NCI-H748 treated with DMSO at 0.1 percent for 48 hours (cell line): Measurements from ENCODE around the gene ZBED1.
"Not testable (repeated sequence)": the region's sequence is repeated elsewhere in the genome, so short reads cannot be mapped to it uniquely, and the experiment has no call there.

ENCODE experiments used
- DNase-seq: peaks from one replicate; lab custom pipeline; 2025; lab: John Stamatoyannopoulos, UW

Gene ZBED1

DNA sequence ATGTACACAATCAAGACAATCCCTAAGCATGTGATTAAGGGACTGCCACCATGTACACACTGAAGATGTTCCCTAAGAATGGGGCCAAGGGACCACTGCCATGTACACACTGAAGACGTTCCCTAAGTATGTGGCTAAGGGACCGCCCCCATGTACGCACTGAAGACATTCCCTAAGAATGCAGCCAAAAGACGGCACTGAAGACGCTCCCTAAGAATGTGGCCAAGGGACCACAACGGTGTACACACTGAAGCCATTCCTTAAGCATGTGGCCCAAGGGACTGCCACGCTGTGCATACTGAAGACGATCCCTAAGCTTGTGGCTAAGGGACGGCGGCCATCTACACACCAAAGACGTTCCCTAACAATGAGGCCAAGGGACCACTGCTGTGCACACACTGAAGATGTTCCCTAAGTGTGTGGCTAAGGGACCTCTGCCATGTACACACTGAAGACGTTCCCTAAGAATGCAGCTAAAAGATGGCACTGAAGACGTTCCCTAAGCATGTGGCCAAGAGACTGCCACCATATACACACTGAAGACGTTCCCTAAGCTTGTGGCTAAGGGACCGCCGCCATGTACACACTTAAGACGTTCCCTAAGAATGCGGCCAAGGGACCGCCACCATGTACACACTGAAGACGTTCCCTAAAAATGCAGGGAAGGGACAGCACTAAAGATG is 26.4 kb downstream of the ZBED1 start:
- DNase-seq = no peak

DNA sequence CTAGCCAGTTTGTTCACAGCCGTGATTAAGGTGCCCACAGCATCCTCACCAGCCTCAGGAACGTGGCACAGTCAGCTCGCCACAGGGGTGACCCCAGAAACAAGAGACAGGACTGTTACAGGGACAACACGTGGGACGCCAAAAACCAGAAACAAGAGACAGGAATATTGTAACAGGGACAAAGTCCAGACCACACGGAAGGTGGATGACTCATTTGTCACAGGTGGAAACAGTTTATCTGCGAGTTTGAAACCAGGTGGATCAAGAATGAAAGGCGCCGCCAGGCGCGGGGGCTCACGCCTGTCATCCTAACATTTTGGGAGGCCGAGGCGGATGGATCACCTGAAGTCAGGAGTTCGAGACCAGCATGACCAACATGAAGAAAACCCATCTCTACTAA is 27.7 kb downstream of the ZBED1 start:
- not testable (repeated sequence) for DNase-seq

DNA sequence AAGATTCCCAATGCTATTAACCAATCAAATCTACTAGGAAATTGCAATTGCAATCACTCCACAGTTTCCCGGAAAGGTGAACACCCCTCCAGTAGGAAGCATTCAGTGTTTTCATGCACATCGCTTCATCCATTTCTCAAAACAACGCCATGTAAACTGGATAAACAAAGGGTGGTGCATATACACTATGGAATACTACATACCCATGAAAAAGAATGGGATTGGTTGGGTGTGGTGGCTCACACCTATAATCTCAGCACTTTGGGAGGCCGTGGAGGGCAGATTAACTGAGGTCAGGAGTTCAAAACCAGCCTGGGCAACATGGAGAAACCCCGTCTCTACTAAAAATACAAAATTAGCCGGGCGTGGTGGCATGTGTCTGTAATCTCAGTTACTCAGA is 29.1 kb downstream of the ZBED1 start:
- no peak for DNase-seq

DNA sequence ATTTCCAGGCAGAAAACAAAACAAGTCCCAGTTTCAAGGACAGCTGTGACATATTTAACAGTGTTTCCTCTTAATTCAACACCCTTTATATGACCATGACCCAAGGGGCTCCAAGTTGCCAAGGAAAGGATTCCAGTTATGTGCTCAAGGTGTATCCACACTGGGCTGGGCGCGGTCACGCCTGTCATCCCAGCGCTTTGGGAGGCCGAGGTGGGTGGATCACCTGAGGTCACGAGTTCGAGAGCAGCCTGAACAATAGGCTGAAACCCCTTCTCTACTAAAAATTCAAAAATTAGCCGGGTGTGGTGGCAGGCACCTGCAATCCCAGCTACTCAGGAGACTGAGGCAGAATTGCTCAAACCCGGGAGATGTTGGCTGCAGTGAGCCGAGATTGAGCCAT is 29.6 kb downstream of the ZBED1 start:
- DNase-seq = not testable (repeated sequence)

DNA sequence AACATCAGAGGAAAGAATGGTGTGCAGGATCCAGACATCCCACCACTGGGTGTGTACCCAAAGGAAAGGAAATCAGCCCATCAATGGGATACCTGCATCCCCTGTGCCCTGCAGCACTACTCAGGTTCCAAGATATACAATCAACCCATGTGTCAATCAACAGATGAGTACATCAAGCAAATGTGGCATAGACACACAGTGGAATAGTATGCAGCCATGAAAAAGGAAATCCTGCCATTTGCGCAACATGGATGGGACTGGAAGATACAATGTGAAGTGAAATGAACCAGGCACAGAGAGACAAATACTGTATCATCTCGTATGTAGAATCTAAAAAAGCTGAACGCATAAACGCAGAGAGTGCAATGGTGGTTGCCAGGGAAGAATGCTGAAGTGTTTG is 30.9 kb downstream of the ZBED1 start:
- not testable (repeated sequence) for DNase-seq

DNA sequence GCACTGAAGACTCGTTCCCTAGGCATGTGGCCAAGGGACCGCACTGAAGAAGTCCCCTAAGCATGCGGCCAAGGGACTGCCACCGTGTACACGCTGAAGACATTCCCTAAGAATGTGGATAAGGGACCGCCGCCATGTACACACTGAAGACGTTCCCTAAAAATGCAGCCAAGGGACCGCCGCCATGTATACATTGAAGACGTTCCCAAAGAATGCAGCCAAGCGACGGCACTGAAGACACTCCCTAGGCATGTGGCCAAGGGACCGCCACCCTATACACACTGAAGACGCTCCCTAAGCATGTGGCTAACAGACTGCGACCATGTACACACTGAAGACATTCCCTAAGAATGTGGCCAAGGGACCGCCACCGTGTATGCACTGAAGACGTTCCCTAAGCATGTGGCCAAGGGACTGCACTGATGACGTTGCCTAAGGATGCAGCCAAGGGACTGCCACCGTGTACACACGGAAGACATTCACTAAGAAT is 31.5 kb downstream of the ZBED1 start:
- DNase-seq = no peak

DNA sequence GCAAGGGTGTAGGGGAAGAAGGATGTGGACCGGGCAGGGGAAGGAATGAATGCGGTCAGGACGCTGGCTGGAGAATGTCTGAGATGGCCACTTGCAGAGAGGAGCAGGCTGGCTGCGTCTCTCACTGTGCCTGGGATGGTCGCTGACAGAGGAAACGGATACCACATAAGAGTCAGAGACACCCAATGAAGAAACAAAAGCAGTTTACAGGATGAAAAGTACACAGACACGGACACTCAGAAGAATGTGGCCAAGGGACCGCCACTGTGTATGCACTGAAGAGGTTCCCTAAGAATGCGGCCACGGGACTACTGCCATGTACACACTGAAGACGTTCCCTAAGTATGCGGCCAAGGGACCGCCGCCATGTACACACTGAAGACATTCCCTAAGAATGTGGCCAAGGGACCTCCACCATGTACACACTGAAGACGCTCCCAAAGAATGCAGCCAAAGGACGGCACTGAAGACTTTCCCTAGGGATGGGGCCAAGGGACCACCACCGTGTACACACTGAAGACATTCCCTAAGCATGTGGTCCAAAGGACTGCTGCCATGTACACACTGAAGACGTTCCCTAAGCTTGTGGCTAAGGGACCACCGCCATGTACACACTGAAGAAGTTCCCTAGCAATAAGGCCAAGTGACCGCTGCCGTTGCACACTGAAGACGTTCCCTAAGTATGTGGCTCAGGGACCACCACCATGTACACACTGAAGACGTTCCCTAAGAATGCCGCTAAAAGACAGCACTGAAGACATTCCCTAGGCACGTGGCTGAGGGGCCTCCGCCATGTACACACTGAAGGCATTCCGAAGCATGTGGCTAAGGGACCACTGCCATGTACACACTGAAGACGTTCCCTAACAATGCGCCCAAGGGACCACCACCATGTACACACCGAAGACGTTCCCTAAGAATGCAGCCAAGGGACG is 32.2 kb downstream of the ZBED1 start:
- DNase-seq = no peak

DNA sequence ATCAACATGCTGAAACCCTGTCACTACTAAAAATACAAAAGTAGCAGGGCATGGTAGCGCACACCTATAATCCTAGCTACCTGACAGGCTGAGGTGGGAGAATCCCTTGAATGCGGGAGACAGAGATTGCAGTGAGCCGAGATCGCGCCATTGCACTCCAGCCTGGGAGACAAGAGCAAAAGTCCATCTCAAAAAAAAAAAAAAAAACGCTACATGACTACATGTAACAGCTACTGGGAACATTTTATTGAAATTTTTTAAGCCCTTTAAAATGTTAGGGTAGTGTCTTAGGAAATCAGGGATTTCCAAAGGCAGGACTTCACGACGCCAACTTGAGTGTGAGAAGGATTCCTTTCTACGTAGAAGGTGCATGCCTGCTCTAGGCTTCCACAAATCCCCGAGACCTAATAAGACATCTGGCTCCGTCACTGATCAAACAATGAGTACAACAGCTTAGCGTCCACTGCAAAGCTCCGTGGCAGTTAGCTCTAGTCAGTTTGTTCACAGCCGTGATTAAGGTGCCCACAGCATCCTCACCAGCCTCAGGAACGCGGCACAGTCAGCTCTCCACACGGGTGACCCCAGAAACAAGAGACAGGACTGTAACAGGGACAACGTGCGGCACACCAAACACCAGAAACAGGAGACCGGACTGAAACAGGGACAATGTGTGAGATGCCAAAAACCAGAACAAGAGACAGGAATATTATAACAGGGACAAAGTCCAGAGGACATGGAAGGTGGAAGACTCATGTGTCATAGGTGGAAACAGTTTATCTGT is 33.7 kb downstream of the ZBED1 start:
- DNase-seq = no peak

DNA sequence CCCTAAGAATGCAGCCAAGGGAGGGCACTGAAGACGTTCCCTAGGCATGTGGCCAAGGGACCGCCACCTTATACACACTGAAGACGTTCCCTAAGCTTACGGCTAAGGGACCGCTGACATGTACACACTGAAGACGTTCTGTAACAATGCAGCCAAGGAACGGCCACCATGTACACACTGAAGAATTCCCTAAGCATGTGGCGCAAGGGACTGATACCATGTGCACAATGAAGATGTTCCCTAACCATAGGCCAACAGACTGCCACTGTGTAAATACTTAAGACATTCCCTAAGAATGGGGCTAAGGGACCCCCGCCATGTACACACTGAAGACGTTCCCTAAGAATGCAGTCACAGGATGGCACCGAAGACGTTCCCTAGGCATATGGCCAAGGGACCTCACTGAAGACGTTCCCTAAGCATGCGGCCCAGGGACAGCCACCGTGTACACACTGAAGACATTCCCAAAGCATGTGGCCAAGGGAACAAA is 36.1 kb downstream of the ZBED1 start:
- DNase-seq = no peak

DNA sequence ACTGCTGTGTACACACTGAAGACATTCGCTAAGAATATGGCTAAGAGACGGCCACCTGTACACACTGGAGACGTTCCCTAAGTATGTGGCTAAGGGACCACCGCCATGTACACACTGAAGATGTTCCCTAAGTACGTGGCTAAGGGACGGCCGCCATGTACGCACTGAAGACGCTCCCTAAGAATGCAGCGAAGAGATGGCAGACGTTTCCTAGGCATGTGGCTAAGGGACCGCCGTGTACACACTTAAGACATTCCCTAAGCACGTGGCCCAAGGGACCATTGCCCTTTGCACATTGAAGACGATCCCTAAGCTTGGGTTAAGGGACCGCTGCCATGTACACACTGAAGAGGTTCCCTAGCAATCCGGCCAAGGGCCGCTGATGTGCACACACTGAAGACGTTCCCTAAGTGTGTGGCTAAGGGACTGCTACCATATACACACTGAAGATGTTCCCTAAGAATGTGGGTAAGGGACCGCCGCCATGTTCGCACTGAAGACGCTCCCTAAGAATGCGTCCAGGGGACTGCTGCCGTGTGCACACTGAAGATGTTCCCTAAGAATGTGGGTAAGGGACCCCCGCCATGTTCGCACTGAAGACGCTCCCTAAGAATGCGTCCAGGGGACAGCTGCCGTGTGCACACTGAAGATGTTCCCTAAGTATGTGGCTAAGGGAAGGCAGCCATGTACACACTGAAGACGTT is 36.7 kb downstream of the ZBED1 start:
- DNase-seq = no peak

DNA sequence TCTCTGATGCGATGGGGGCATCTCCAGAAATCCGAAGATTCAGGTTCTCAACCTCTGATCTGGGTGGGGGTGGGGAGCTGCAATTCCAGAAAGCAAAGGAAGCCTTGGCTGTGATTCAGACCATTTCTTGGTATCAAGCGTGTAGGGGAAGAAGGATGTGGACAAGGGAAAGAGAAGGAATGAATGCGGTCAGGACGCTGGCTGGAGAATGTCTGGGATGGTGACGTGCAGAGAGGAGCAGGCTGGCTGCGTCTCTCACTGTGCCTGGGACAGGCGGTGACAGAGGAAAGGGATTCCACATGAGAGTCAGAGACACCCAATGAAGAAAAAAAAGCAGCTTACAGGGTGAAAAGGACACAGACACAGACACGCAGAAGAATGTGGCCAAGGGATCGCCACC is 37.3 kb downstream of the ZBED1 start:
- not testable (repeated sequence) for DNase-seq

DNA sequence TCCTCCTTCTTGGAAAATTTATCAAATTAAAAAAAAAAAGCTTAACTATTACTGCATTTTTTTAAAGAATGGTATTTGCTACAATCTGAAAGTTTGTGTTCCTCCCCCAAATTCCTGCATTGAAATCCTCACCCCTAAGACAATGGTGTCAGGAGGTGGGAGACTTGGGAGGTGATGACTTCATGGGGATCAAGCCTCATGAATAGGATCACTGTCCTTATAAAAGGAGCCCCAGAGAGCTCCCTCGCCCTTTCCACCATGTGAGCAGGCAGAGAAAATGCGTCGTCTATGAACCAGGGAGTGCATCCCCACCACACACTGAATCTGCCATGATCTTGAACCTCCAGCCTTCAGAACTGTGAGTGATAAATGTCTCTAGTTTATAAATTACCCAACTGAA is 38.0 kb downstream of the ZBED1 start:
- DNase-seq = no peak

DNA sequence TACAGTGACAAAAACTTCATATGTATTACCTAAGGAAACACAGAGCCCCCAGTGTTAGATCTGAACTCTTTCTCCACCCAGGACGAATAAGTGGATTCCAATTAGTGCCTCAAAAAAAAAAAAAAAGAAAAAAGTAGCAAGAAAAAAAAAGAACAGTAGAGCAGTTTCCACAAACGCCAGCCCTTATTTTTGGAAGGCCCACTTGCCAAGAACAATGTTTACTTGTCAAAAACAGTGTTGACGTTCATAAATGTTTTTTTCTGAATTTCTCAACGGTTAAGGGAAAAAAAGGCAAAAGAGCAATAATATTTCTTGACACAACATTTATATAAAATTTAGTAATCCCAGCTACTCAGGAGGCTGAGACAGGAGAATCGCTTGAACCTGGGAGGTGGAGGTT is 38.7 kb downstream of the ZBED1 start:
- DNase-seq = no peak

DNA sequence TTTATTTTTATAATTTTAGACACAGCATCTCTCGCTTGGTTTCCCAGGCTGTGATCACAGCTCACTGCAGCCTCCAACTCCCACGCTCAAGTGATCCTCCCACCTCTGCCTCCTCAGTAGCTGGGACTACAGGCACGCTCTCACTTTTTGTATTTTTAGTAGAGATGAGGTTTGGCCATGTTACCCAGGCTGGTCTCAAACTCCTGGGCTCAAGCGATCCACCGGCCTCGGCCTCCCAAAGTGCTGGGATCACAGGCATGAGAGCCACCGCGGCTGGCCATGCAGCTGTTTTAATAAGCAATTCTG is 39.1 kb downstream of the ZBED1 start:
- DNase-seq = no peak

DNA sequence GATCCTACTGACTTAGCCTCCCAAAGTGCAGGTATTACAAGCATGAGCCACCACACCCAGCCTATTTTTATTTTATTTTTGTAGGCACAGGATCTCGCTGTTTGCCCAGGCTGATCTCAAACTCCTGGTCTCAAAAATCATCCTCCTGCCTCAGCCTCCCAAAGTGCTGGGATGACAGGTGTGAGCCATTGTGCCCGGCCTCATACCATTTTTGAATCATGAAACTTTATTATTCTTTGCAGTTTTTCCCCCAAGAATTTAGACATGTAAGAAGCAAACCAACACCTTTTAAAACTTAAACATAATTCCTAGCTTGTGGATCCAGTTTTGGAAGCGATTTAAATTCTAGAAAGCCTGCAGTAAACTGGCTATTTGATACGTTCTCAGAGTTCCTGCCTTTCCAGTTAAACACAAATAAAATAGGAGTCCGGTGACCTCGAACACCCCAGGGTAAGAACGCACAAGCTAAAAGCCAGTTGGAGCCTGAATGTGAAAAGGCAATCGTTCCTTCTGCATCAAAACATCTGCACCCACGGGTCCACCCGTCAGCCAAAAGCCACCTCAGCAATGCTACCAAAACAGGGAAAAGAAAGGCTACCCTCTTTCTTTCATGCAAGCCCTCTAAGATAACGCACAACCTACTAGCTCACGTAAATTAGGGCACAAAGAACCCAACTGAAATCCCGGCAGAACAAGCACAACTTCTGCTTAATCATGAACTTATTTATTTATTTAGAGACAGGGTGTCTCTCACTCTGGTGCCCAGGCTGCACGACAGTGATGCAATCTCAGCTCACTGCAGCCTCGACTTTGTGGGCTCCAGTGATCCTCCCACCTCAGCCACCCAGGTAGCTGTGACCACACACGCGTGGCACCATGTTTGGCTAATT is 39.7 kb downstream of the ZBED1 start:
- DNase-seq = not testable (repeated sequence)

DNA sequence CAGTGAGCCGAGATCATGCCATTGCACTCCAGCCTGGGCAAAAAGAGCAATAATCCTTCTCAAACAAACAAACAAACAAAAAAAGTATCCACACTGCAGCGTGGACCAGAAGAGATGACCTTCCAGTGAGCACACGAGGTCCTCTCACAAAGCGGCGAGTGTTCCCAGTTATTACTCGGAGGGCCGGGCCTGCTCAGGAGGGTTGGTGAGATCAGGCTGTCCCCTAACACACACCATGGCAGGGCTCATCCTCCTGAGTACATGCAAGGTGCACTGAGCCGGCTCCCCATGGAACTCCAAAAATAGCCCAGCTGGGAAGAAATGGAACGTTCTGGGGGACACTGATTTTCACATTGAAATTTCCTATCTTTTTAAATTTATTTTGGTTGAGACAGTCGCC is 40.7 kb downstream of the ZBED1 start:
- DNase-seq = not testable (repeated sequence)

DNA sequence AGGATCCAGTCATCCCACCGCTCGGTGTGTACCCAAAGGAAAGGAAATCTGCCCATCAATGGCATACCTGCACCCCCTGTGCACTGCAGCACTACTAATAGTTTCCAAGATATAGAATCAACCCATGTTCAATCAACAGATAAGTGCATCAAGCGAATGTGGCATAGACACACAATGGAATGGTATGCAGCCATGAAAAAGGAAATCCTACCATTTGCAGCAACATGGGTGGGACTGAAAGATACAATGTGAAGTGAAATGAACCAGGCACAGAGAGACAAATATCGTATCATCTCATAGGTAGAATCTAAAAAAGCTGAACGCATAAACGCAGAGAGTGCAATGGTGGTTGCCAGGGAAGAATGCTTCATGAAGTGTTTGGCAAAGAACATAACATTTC is 42.5 kb downstream of the ZBED1 start:
- no peak for DNase-seq

DNA sequence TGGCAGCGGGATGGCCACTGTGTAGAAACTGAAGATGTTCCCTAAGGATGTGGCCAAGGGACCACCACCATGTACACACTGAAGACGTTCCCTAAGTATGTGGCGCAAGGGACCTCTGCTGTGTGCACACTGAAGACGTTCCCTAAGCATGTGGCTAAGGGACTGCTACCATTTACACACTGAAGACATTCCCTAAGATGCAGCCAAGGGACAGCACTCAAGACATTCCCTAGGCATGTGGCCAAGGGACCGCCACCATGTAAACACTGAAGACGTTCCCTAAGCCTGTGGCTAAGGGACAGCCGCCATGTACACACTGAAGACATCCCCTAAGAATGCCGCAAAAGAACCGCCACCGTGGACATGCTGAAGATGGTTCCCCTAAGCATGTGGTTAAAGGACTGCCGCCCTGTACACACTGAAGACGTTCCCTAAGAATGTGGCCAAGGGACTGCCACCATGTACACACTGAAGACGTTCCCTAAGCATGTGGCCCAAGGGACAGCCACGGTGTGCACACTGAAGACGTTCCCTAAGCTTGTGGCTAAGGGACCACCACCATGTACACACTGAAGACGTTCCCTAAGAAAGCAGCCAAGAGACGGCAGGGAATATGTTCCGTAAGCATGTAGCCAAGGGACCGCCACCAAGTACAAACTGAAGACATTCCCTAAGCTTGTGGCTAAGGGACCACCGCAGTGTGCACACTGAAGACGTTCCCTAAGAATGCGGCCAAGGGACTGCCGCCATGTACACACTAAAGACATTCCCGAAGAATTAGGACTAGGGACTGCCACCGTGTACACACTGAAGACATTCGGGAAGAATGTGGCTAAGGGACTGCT is 43.3 kb downstream of the ZBED1 start:
- no peak for DNase-seq

DNA sequence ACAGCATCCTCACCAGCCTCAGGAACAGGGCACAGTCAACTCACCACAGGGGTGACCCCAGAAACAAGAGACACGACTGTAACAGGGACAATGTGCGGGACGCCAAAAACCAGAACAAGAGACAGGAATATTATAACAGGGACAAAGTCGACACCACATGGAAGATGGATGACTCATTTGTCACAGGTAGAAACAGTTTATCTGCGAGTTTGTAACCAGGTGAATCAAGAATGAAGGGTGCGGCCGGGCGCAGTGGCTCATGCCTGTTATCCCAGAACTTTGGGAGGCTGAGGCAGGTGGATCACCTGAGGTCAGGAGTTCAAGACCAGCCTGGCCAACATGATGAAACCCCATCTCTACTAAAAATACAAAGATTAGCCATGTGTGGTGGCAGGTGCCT is 44.7 kb downstream of the ZBED1 start:
- not testable (repeated sequence) for DNase-seq

DNA sequence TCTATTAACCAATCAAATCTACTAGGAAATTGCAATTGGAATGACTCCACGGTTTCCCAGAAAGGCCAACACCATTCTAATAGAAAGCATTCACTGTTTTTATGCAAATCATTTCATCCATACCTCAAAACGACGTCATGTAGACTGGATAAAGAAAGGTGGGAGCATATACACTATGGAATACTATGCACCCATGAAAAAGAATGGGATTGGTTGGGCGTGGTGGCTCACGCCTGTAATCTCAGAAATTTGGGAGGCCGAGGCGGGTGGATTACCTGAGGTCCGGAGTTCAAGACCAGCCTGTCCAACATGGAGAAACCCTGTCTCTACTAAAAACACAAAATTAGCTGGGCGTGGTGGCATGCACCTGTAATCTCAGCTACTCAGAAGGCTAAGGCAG is 46.2 kb downstream of the ZBED1 start:
- not testable (repeated sequence) for DNase-seq
